HG03175 (cell line): ENCODE data around the gene TIAM2.

ENCODE experiments used
- ATAC-seq: cut with Tn5 transposase; IDR thresholded peaks from one replicate; pipeline ENCODE4 v1.9.1; 2021; ENCODE audit warnings: mild to moderate bottlenecking, moderate library complexity; ENCODE audit not compliant: unreplicated experiment

Gene TIAM2

GRCh38 chr6:155273431-155273830 is 278.3 kb downstream of the TIAM2 start:
- no peak for ATAC-seq

DNA sequence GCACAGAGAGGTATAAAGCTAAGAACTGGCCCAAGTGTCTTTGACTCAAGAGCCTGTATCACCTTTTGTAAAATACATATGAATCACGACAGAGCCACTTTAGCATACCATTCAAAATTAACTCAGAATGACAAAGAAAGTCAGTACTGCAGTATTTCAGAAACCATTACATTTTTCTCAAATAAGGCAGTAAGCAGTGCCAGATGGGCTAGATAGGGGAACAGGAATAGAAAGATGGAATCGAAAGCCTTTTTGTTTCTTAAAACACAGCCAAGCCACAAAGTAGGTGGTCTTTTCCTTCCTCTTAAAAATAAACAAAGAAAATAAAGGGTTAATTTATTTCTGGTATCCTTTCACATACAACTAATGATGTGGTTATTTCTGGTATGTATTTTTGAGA is 279.0 kb downstream of the TIAM2 start:
- ATAC-seq, result no peak

DNA sequence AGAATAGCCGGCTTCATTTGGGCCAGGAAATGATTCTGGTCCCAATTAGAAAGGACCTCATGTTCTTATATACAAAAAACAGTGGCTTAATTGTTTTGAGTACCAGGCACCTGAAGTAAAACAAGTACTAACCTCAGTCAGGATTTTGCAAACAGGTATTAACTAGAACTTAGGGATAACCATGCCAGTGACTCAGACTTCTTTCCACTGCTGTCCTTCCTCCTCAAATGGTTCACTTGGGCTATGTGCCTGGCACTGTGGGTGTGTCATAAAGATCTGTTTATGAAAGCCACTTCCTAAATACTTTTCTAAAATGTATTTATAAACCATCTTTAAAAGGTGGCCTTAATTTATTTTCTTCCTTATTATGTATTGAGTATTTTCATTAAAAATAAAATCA is 279.4 kb downstream of the TIAM2 start:
- no peak for ATAC-seq

- ATAC-seq, result no peak
Observed at GRCh38 chr6:155275808-155276480, 280.8 kb downstream of the TIAM2 start.

DNA sequence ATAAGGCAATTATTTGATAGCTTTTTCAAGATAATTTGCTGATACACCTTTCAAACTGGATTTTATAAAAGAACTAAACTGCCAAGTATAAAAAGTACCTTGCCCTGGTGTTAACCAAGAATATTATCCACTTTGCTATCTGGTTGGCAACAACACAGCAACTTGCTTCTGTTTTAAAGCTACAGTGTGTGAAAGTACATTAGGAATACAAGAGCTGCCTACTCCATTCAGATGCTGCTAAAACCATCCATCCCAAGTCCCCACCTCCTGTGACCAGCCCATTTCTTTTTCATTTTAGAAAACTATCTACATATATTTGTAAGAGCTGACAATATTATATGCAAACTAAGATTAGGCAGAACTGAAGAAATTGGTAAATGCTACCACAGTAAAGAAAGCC is 281.5 kb downstream of the TIAM2 start:
- no peak for ATAC-seq

DNA sequence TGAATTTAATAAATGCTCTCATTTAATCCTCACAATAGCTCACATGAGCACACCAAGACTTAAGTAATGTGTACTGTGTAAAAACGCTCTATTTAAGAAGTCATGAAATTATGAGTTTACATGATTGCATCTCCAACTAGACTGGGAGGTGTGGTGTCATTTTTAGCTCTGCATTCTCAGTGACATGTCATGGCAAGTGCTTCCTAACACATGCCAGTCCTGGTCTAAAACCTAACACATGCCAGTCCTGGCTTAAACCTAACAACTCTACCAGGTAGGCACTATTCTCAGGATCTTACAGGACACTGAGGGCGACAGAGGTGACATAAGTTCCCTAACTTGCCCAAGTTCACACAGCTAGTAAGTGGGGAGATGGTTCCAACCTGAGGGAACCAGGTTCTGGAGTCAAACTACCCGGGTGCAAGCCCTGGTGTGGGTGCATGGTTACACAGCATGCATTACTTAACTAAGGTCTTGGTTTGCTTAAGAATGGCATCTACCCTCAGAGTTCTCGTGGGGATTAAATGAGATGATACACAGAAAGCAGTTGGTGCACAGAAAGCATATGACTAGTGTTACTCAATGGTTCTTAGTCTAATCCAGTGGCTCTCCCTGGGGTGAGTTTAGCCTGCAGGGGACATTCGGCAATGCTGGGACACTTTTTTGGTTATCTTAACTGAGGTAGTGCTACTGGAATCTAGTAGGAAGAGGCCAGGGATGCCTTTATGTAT is 283.4 kb downstream of the TIAM2 start:
- ATAC-seq, result no peak

GRCh38 chr6:155284775-155285174 is 289.7 kb downstream of the TIAM2 start:
- ATAC-seq, result no peak

DNA sequence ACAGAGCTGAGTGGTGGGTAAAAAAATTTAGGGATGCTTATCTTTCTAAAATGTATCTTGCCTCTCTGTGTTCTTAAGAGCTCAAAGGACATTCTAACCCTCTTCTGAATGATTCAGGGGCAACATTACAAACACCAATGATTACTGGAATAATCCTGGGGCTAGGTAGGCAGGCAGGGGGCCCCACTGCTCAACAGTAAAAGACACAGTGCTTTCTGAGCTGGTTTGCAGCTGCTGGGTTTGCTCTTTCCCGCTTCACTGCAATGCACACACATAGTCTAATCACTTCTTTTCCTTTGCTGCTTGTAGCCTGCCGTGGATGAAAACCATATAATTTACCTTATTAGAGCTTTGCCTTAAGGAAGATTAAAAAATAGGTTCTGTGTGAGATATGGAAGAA is 292.6 kb downstream of the TIAM2 start:
- ATAC-seq, result no peak

DNA sequence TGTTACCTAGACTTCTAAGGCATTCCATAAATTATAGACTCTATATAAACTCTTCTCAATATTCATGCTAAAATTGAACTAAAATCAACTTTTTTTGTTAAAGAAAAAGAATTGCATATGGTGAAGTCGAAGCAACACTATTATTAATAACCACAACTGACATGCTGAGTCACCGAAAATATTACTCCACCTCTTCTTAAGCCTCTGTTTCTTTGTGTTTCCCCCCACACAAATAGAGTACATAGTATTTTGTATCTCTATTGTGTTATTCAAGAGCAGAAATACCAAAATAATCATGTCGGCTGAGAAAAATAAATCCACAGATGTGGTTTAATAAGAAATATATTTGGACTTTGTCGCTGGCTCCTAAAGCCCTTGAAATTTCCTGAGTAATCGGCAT is 295.4 kb downstream of the TIAM2 start:
- no peak for ATAC-seq

- ATAC-seq, result no peak
Observed at GRCh38 chr6:155291291-155291690, 296.2 kb downstream of the TIAM2 start.

GRCh38 chr6:155292711-155293110 is 297.6 kb downstream of the TIAM2 start:
- no peak for ATAC-seq

GRCh38 chr6:155297669-155298068 is 302.6 kb downstream of the TIAM2 start:
- ATAC-seq, result no peak

DNA sequence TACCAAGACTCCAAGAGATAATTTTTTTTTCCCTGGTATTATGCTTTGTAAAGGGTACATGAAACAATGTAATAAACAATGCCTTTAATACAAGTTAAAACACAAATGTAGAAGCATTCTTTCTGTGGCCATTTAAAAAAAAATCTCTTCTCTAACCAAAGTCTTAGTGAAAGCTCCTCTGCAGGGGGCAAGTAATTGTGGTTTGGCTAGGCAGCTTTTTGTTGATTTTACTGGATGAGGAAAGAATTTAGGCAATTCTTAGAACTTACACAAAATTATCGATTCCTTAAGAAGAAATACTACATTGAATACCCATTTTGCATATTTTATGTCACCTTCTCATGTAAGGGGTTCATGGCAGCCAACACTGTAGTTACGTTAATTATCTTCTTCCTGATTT is 306.8 kb downstream of the TIAM2 start:
- ATAC-seq, result no peak

- ATAC-seq, result no peak
Observed at GRCh38 chr6:155303361-155303870, 308.3 kb downstream of the TIAM2 start.

GRCh38 chr6:155306958-155307357 is 311.8 kb downstream of the TIAM2 start:
- ATAC-seq, result no peak
